Nephron progenitor cell (in vitro differentiated cells): ENCODE measurements around the gene UNC13C.

Experiments used
- DNase-seq: peaks from one replicate; pipeline ENCODE4 v3.0.0; 2021
- H3K27ac Mint-ChIP-seq: 2 replicates; pipeline ENCODE4 v1.8.0; 2021; ENCODE audit warnings: mild to moderate bottlenecking, moderate library complexity, mixed read lengths
- H3K27me3 Mint-ChIP-seq: 2 replicates; pipeline ENCODE4 v1.8.0; 2021; ENCODE audit warnings: mild to moderate bottlenecking, low read depth, mixed read lengths; ENCODE audit not compliant: poor library complexity
- H3K36me3 Mint-ChIP-seq: 2 replicates; pipeline ENCODE4 v1.8.0; 2021; ENCODE audit warnings: low read depth, mixed read lengths
- H3K4me1 Mint-ChIP-seq: 2 replicates; pipeline ENCODE4 v1.8.0; 2021; ENCODE audit warnings: mixed read lengths
- H3K4me3 Mint-ChIP-seq: 2 replicates; pipeline ENCODE4 v1.8.0; 2021; ENCODE audit warnings: mild to moderate bottlenecking, moderate library complexity, mixed read lengths
- H3K9me3 Mint-ChIP-seq: 2 replicates; pipeline ENCODE4 v1.8.0; 2021; ENCODE audit warnings: mild to moderate bottlenecking, moderate library complexity, mixed read lengths
- TF ChIP-seq, protein P1 (sequence below): fragments of 200-600 bp; sonication (generic); IDR thresholded peaks from 2 replicates; pipeline ENCODE4 v1.5.0; 2021; ENCODE audit warnings: antibody characterized with exemption

The UNC13C gene

GRCh38 chr15:54566654-54567053 is 588.4 kb downstream of the UNC13C start:
- Mint-ChIP-seq H3K4me3 (no peak overlapping the region), H3K36me3 (no peaks in the 10 kb centered on the region), H3K27me3 (no peaks in the 10 kb centered on the region), H3K27ac (no peak overlapping the region), H3K4me1 (no peaks in the 10 kb centered on the region), H3K9me3 (no peaks in the 10 kb centered on the region)
- TF ChIP-seq, protein P1, sequence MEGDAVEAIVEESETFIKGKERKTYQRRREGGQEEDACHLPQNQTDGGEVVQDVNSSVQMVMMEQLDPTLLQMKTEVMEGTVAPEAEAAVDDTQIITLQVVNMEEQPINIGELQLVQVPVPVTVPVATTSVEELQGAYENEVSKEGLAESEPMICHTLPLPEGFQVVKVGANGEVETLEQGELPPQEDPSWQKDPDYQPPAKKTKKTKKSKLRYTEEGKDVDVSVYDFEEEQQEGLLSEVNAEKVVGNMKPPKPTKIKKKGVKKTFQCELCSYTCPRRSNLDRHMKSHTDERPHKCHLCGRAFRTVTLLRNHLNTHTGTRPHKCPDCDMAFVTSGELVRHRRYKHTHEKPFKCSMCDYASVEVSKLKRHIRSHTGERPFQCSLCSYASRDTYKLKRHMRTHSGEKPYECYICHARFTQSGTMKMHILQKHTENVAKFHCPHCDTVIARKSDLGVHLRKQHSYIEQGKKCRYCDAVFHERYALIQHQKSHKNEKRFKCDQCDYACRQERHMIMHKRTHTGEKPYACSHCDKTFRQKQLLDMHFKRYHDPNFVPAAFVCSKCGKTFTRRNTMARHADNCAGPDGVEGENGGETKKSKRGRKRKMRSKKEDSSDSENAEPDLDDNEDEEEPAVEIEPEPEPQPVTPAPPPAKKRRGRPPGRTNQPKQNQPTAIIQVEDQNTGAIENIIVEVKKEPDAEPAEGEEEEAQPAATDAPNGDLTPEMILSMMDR: no peak
- DNase-seq: no peak

GRCh38 chr15:54567408-54568035 is 589.3 kb downstream of the UNC13C start:
- H3K36me3 Mint-ChIP-seq: no peaks in the 10 kb centered on the region
- no peak overlapping the region for H3K27ac Mint-ChIP-seq
- H3K9me3 Mint-ChIP-seq: no peaks in the 10 kb centered on the region
- no peak for DNase-seq
- H3K4me1 Mint-ChIP-seq: no peaks in the 10 kb centered on the region
- TF ChIP-seq, protein P1: no peak
- no peaks in the 10 kb centered on the region for H3K27me3 Mint-ChIP-seq
- H3K4me3 Mint-ChIP-seq: no peak overlapping the region

GRCh38 chr15:54568381-54568780 is 590.1 kb downstream of the UNC13C start:
- TF ChIP-seq, protein P1: no peak
- Mint-ChIP-seq H3K27ac (no peak overlapping the region), H3K4me3 (no peak overlapping the region), H3K4me1 (no peaks in the 10 kb centered on the region), H3K36me3 (no peaks in the 10 kb centered on the region), H3K27me3 (no peaks in the 10 kb centered on the region), H3K9me3 (no peaks in the 10 kb centered on the region)
- DNase-seq: no peak

DNA sequence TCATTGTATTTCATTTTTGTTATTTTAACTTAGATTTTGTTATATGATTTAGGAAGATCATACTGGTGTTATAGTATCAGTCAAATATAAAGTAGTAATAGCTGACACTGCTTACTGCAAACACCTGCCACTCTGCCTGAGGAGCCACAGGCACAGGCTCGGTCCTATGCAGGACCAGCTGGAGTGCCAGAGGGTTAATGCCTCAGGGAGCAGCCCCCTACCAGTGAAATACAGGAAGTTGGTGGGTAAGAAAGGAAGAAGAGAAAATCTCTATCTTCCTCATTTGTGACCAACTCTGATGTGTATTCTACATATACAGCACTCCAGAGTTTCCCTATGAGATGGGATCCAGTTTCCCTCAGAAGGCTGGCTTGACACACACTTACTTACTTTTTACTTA is 593.3 kb downstream of the UNC13C start:
- H3K4me3 Mint-ChIP-seq: no peak overlapping the region
- no peaks in the 10 kb centered on the region for H3K9me3 Mint-ChIP-seq
- DNase-seq: no peak
- no peaks in the 10 kb centered on the region for H3K27me3 Mint-ChIP-seq
- H3K27ac Mint-ChIP-seq: no peak overlapping the region
- H3K36me3 Mint-ChIP-seq: no peaks in the 10 kb centered on the region
- TF ChIP-seq, protein P1: no peak
- no peaks in the 10 kb centered on the region for H3K4me1 Mint-ChIP-seq

GRCh38 chr15:54575586-54575985 is 597.3 kb downstream of the UNC13C start:
- Mint-ChIP-seq H3K27ac (no peak overlapping the region), H3K27me3 (no peaks in the 10 kb centered on the region), H3K9me3 (no peaks in the 10 kb centered on the region), H3K4me1 (no peaks in the 10 kb centered on the region), H3K36me3 (no peaks in the 10 kb centered on the region), H3K4me3 (no peak overlapping the region)
- TF ChIP-seq, protein P1: no peak
- no peak for DNase-seq

- H3K27me3 Mint-ChIP-seq: no peaks in the 10 kb centered on the region
- DNase-seq: no peak
- no peak overlapping the region for H3K4me3 Mint-ChIP-seq
- TF ChIP-seq, protein P1: no peak
- no peaks in the 10 kb centered on the region for H3K36me3 Mint-ChIP-seq
- H3K4me1 Mint-ChIP-seq: no peaks in the 10 kb centered on the region
- H3K27ac Mint-ChIP-seq: no peak overlapping the region
- no peaks in the 10 kb centered on the region for H3K9me3 Mint-ChIP-seq
Measured at GRCh38 chr15:54576298-54576935, 598.2 kb downstream of the UNC13C start.
